ENCODE results near the gene AARS2.

AARS2 gene

DNA sequence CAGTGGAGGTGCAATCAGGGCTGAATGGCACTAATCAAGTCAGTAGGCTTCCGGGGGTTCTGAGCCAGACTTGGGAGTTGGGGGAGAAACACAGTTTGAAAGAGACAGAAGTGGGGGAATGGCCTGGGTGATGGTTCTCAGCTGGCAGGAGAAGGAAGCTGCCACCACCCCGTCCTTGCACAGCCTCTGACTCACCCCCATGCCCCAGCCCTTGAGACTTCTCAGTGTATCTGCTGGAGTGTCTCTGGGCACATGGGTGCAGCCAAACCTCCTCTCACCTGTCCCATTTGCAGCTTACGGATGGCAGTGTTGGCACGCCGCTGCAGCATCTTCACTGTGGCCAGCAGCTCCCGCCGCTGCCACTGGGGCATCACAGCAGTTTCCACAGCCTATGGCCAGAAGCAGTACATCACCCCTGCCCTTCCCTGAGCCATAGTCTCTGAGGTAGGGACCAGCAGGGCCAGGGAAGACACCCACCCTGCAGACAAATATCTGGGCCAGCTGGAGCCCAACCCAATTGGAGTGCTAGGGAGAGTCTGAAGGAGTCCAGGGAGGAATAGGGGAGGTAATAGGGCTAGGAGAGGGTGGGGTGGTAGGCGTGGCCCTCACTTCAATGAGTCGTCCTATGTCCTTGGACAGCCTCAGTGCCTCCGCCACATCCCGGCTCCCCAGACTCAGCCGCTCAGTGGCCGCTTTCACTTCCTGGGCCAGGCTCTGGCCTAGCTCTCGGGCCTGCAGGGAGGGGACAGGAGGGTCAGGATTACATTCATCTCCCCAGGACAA lies 11.2 kb downstream of the AARS2 start:
- no peak for DNase-seq (ENCODE audit: insufficient read length, low spot score)
- no peak for FAIRE-seq

DNA sequence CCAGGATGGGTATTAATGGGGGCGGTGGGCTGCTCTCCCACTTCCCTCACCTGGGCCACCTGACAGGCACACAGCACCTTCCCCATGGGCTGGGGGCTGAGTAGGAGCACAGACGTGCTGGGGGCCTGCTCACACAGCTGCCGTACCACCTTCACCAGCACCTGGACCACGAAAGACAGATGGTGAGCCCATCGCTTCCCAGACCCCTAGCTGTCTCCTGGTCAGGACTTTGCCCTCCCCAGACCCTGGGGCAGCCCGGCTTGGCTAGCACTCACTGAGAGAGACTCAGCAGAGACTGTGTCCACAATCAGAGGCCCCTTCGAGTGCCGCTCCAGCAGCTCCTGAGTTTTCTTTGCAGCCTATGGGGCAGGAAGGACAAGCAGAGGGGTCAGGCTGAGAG lies 12.0 kb downstream of the AARS2 start:
- DNase-seq (ENCODE audit: insufficient read length, low spot score) (no peak), FAIRE-seq (no peak)

DNA sequence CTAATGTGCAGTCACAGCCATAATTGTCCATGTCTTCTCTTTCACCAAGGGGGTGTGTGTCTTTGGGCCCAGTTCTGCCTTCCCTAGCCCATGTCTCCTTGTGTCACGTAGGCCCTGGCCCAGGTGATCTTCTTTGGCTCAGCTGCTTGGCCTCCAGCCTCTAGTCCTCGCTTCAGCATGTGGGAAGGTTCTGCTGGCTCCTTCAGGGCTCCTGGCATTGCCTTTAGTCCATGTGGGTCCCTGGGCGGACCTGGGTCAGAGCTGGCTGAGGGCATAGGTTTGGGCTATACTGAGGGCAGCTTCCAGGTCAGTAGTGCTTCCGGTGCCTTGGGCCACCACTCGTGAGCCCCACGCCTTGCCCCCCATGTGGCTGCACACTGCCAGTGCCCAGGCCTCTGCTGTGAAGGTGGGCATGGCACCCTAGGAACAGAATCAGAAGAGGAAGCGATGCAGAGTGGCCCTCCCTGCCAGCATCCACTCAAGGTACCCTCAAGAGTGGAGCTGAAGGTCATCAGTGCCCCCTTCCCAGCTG lies 12.8 kb downstream of the AARS2 start:
- no peak for DNase-seq (ENCODE audit: insufficient read length, low spot score)
- no peak for FAIRE-seq

DNA sequence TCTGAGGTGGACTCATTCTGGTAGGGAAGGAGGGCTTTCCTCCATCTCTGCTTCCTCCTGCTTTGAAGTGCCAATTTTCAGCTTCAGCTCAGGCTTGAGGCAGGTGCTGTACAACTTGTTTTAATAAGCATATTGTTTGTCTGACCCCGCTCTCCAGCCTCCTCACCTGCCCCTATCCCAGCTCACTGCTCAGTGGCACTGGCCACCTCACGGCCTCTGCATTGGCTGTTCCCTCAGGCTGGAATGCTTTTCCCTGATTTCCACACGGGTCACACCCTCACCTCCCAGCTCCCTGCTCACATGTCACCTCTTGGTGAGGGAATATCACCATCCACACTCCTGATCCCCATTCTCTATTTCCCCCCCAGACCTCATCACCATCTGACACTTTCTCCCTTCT lies 14.3 kb downstream of the AARS2 start:
- FAIRE-seq (no peak), DNase-seq (ENCODE audit: insufficient read length, low spot score) (no peak)

DNA sequence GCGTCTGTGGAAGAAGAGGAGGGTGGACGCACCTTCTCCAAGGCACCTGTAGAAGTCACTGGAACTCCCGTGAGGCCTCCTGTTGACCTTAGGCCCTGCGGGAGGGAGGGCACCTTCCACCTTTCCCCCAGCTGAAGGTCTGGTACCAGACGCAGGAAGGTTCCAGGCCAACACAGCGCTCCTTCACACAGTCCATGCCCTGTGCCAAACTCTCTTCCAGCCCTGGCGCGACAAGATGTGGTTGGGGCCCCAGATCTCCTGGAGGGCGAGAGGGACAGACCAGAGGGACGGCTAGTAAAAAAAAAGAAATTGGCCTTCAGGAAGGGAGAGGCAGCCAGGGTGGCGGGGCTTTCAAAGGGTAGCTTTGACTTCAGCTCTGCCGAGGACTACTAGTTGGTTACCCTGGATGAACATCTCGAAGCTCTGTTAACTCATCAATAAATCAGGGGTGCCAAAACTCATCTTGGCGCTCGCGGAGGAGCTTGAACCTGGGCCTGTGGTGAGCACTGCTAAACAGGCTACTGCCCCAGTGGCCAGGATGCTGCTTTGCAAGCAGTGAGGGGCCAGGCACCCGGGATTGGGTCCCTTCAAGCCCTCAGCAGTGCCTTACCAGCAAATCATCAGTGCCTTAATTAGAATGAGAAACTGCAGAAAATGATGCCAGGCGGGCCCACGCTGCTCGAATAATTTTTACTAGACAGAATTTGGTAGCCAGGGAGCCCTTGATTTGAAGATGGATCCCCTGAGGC lies 14.9 kb downstream of the AARS2 start:
- peak; percentile 9 for FAIRE-seq

DNA sequence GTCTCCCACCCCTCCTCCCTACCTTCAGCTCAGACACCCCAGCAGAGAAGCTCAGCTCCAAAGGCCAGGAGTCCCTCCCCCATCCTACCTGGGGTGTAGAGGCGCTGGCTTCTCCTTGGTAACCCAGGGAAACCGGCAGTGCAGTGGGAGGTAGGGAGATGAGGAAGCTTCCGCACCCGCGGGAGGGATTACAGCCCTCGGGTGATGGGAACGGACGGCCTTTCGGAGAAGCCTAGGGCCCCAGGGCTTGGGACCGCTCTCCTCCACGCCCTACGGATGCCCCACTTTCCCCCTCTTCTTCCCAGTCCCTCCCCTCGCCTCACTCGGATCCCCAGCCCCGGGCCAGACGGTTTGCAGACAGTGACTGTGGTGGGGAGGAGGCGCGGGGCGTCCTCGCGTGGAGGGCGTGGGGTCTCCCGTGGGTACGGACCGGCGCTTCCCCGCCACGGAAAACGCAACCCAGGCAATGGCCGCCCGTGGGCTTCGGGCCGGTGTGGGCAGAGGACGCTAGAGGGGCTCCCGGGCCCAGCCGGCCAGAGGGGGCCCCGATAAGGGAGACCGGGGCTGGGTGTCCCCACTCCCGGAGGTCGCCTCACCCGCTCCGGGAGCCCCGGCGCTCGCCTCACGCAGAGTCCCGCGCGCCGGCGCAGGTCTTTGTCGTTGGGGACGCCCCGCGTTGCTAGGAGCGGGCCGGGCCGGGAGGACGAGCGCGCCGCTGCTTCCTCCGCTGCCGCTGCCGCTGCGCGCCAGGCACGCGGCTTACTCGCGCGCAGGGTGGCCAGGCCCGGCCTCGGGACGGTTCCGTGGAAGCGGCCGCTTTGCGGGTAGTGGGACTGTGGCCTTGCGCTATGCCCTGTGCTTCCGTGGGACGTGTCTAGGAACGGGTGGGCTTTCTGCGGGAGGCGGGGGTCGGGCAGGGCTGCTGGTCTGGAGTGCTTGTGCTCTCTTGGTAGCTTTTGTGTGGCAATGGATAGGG lies 15.8 kb downstream of the AARS2 start:
- FAIRE-seq (peak; percentile 72), DNase-seq (ENCODE audit: insufficient read length, low spot score) (no peak)

More for the DNA sequence above, 14.9 kb downstream of the AARS2 start:
- no peak for DNase-seq (ENCODE audit: insufficient read length, low spot score)

DNA sequence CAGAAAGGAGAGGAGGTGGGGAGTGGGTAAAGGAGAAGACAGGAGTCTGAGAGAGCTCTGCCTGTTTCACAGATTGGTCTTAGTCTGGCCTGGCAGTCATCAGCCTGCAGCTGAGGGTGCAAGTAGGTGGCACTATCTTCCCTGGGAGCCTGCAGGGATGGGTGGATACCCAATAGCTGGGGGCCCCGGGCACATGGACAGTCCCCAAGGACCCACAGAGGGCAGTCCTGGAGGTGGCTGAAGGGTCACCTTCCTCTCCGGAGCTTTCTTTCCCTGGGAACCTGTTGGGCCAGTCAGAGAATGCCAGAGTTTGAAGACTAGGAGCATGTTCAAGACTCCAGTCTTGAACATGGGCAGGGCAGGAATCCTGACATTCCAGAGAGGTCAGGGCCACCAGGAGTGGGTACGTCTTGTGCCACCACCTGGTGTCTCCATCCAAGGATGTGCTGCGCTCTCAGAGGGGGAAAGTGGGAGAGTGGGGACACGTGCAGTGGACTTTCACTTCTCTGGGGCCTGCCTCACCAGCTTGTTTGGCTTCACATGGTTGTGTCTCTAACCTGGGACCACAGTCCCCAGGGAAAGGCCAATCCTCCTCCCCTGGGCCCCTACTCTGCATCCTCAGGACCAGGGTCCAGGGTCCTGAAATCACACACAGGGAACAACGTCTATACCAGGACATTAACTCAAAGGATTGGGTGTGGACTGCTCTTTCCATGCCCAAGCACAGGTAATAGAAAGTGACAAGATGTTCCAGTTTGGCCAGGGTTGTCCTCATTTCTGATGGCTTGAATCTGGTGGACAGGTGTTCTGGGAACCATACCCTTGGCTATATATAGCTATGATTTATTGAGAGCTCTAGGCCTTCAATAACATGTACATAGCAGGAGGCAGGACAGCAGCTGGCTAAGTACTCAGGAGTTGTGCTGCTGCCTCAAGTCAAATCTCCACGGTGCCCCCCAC lies 18.0 kb downstream of the AARS2 start:
- FAIRE-seq (no peak), DNase-seq (ENCODE audit: insufficient read length, low spot score) (no peak)

DNA sequence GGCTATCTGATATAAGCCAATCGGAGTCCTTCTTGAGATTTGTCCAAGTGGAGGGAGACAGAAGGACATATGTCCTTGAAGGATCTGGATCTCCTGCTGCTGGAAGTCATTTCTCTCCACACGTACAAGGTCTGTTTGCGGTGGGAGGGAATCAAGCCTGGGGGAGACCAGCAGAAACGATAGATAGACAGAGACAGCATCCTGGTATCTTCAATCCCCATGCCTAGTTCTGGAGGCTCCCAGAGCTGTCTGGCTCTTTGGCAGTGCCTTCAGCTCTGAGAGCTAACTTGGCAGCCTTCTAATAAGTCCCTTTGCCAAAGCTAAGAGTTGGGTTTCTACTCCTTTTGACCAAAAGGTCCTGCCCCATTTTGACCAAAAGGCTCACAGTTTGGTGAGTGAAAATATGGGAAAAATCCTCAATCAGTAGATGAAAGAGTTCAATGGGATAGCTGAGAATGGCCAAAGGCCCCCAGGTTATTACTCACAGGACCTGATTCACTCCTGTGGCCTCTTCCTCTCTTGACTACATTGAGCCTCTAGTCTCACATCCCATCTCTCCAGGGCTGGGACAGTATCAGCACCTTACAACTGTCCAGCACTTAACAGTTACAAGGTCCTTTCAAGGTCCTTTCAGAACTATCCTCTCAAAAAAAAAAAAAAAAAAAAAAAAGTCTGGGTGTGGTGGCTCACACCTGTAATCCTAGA lies 20.3 kb downstream of the AARS2 start:
- no peak for FAIRE-seq
- no peak for DNase-seq (ENCODE audit: insufficient read length, low spot score)

DNA sequence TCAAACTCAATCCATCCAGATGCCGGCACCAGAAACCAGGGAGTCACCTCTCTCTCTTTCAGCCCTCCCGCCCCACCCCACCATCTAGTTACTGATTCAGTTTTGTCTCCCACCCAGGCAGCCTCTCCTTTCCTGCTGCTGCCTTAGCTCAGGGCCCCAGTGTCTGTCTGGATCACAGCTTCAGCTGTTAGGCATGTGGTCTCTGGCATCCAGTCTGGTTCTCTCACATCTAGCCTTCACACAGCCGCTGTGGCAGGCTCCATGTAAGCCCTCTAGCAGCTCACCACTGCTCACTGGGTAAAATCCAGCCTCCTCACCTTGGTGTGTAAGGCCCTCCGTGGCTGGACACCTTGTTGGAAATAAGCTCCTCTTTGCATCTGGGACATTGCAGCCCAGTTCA lies 21.3 kb downstream of the AARS2 start:
- no peak for DNase-seq (ENCODE audit: insufficient read length, low spot score)
- no peak for FAIRE-seq

DNA sequence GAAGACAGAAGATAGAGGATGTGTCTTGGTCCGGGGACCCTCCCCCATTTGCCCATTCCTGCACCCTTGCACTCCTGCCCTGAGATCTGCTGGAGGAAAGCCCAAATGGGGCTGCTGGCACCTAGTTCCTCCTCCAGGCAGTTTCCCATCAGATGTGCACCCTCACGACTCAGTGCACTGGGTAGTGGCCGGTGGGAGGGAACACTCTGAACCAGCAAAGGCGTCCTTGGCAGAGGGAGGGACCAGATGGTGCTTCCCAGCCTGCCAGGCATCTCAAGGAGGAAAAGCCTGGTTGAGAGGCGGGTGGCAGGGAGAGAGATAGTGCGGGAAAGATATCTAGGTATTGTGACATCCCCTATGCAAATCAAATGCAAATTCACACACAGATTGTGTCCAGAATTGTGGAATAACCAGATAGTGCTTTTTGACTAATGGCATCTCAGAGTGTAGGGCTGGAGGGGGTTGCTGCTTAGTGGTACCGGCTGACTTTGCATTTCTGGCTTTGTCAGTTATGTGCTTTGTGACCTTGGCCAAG lies 23.4 kb downstream of the AARS2 start:
- no peak for DNase-seq (ENCODE audit: insufficient read length, low spot score)
- FAIRE-seq: peak; percentile 38

DNA sequence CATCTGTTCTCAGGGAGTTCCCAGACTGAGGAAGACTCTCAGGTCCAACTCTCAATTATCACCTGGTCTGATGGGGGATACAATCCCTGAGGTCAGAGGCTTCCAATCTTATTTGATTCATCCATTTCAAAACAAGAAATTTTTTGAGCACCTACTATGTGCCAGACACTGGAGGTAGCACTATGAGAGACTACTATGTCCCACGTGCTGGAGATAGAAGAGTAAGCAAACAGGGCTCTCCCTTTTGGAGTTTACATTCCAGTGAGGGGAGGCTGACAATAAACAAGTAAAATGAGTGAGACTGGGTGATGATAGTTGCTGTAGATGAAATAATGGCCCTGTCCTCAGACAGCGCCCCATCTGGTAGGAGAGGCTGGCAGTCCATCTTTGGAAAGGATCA lies 26.4 kb downstream of the AARS2 start:
- no peak for FAIRE-seq
- DNase-seq (ENCODE audit: insufficient read length, low spot score): no peak

DNA sequence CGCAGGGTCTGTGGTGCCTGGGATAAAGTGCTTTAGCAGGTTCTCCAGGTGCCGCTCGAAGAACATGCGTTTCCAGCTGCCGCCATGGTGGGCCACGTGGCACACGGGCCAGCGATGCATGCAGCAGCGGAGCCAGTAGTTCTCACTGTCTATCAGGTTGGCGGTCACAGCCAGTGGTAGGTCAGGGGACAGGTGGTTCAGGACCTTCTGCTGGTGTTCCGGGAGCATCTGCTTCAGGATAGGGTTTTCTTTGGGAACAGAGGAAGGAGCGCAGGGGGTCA lies 26.9 kb downstream of the AARS2 start:
- DNase-seq (ENCODE audit: insufficient read length, low spot score) (no peak), FAIRE-seq (no peak)

DNA sequence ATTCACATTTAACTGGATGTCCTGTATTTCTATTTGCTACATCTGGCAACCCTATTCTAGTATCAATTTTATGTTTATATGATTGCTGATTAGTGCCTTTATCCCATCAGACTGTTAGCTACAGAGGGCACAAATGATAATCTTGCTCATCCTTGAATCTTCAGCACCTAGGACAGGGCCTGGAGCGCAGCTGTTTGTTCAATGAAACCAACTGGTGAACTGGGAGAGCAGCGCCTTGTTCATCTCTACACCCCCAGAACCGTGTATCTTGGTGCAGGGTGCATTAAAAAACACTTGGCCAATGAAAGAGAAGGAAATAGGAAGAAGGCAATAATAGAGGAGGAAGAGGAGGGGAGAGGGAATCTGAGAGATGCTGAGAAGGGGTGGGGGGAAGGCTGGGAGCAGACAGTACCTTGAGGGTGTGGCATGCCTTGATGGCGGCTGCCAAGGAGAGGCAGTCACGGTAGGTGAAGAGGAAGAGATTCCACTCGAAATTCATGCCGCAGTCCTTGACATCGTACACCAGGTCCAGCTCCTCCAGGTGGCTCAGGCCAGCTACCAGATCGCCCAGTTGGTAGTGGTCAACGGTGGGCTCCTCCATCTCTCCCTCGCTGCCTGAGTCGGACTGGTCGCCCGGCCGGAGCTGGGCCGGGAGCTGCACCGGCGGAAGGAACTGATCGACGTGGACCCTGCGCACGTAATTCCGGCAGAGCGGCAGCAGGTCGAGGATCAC lies 27.4 kb downstream of the AARS2 start:
- FAIRE-seq (no peak), DNase-seq (ENCODE audit: insufficient read length, low spot score) (no peak)

DNA sequence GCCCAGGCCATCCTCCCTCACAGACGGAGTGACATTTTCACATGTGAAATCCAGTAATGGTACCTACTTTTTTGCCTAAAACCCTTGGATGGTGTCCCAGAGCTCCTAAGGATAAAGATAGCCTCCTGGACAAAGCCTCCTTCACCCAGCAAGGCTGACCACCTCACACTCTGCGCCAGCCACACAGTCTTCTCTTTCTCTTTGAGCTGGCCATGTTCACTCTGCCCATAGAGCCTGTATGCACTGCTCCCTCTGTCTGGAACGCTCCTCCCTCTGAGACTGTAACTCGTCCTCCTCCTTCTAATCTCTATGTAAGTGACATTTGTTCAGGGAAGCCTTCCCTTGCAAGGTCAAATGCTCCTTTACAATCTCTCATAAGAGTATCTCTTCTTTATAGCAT lies 28.3 kb downstream of the AARS2 start:
- DNase-seq (ENCODE audit: insufficient read length, low spot score) (no peak), FAIRE-seq (no peak)

DNA sequence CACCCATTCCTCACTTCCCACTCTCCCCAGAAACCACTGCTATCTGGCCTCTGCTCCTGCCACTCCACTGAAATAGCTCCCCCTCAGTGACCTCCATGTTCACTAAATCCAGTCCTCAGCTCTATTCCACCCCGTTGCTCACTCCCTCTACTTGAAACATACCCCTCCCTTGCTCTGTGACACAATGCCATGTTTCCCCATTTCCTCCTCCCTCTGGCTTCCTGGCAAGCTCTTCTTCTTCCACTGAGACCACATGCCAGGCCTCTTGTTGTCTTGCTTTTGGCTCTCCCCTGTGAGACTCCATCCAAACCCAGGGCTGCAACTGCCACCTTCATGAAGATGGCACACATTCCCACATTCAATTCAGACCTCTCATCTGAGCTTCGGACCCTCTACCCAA lies 29.0 kb downstream of the AARS2 start:
- FAIRE-seq: no peak
- DNase-seq (ENCODE audit: insufficient read length, low spot score): no peak

DNA sequence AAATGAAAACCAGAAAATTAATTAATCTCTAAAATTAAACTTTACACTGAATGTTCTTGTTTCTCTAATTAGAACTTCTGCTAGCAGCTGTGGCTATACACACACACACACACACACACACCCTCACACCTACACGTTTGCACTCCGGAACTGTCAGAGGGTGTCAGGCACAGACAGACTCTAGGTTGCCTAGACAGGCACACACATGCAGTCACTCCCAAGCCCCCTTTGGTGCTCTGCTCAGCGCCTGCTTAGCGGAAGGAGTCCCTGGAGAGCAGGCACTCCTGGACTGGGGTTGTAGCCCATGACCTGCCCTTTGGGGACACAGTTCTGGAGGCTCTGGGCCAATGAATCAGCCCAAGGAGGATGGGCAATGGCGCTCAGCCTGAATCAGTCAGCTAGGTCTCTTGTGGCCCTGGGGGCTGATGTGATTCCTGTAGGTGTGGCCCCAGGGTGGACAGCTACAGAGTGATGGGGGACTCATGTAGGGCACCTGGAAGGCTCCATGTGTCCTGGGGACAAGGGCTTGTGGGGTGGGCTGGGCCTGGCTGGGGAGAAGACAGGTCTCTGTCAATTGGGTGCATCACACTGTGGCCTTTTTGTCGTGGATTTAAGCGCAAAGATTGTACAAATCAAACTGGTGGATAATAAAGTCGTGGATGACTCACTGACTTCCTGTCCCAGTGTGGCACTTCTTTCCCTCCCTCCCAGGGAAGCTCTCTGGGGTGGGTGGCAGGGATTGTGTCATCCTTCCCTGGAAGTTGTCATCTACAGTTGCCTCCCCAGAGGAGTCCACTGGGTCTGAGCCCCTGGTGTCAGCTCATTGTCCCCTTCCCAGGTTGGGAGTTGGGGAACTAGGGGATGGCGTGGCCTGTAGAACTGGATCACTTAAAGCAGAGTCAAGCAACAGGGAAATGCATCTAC lies 34.1 kb downstream of the AARS2 start:
- FAIRE-seq: no peak
- peak; percentile 59 for DNase-seq (ENCODE audit: insufficient read length, low spot score)

DNA sequence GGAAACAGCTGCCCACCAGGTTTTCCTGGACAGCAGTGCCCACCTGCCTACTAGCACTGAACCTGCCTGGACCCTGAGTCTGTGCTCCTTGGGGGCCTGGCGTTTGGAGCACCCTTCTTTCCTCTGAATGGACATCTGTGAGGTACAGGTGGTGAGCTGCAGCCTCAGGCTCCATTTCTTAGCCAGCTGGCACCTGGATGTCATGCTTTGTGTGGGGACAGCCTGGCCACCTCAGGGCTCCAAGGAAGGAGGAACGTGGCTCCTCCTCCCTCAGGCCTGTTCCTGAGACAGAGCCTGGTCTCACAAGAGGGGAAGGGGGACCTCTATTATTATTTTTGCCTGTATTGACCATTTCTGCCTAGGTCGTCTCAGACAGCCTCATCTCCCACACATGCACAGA lies 34.8 kb downstream of the AARS2 start:
- FAIRE-seq (no peak), DNase-seq (ENCODE audit: insufficient read length, low spot score) (no peak)

Measured in HTR-8/SVneo (cell line).